ENCODE results near the gene GUCY1B1. TPM values are rescaled to one million over a fixed set of nuclear protein-coding genes. Genes with fewer than 3 reads are reported as not detected.

GUCY1B1 gene
- total RNA-seq, 1 donor: 1.1 TPM

GRCh38 chr4:155765149-155765548 lies 6.3 kb downstream of the GUCY1B1 start:
- H3K27ac ChIP-seq (ENCODE audit: low read depth, low read length): no peak overlapping the region
- DNase-seq (ENCODE audit: insufficient read length, low spot score, missing footprints): no peak
- no peaks in the 10 kb centered on the region for H4K20me1 ChIP-seq (ENCODE audit: insufficient read depth, low read length)
- H3K9me3 ChIP-seq (ENCODE audit: low read depth, low read length): no peaks in the 10 kb centered on the region
- no peak overlapping the region for H2AFZ ChIP-seq (ENCODE audit: low read length)
- TF ChIP-seq CTCF (IDR thresholded peaks at IDR 0.05; ENCODE audit: extremely low read depth, low read depth, low read length): no peak
- H3K4me1 ChIP-seq (ENCODE audit: insufficient read depth, low read length): no peaks in the 10 kb centered on the region
- no peak overlapping the region for H3K4me2 ChIP-seq (ENCODE audit: insufficient read depth, low read length)
- H3K79me2 ChIP-seq (ENCODE audit: insufficient read depth, low read length): no peaks in the 10 kb centered on the region
- H3K4me3 ChIP-seq (ENCODE audit: insufficient read depth, low read length): no peak overlapping the region
- no peaks in the 10 kb centered on the region for H3K36me3 ChIP-seq (ENCODE audit: insufficient read depth, low read length)
- no peaks in the 10 kb centered on the region for H3K27me3 ChIP-seq (ENCODE audit: insufficient read depth, low read length)

- Histone ChIP-seq H2AFZ (ENCODE audit: low read length) (no peak overlapping the region), H3K4me1 (ENCODE audit: insufficient read depth, low read length) (no peaks in the 10 kb centered on the region), H3K4me3 (ENCODE audit: insufficient read depth, low read length) (no peak overlapping the region), H3K36me3 (ENCODE audit: insufficient read depth, low read length) (no peaks in the 10 kb centered on the region), H3K9me3 (ENCODE audit: low read depth, low read length) (no peaks in the 10 kb centered on the region), H3K27ac (ENCODE audit: low read depth, low read length) (no peak overlapping the region), H3K4me2 (ENCODE audit: insufficient read depth, low read length) (no peak overlapping the region), H3K79me2 (ENCODE audit: insufficient read depth, low read length) (no peaks in the 10 kb centered on the region), H3K27me3 (ENCODE audit: insufficient read depth, low read length) (no peaks in the 10 kb centered on the region), H4K20me1 (ENCODE audit: insufficient read depth, low read length) (no peaks in the 10 kb centered on the region)
- no peak for DNase-seq (ENCODE audit: insufficient read length, low spot score, missing footprints)
- TF ChIP-seq CTCF (IDR thresholded peaks at IDR 0.05; ENCODE audit: extremely low read depth, low read depth, low read length): no peak
Observed at GRCh38 chr4:155766622-155767021, 7.8 kb downstream of the GUCY1B1 start.

- Histone ChIP-seq H3K27me3 (ENCODE audit: insufficient read depth, low read length) (no peaks in the 10 kb centered on the region), H3K79me2 (ENCODE audit: insufficient read depth, low read length) (no peaks in the 10 kb centered on the region), H2AFZ (ENCODE audit: low read length) (no peak overlapping the region), H3K36me3 (ENCODE audit: insufficient read depth, low read length) (no peaks in the 10 kb centered on the region), H3K4me3 (ENCODE audit: insufficient read depth, low read length) (no peak overlapping the region), H3K27ac (ENCODE audit: low read depth, low read length) (no peak overlapping the region), H3K9me3 (ENCODE audit: low read depth, low read length) (no peaks in the 10 kb centered on the region), H4K20me1 (ENCODE audit: insufficient read depth, low read length) (no peaks in the 10 kb centered on the region), H3K4me2 (ENCODE audit: insufficient read depth, low read length) (no peak overlapping the region), H3K4me1 (ENCODE audit: insufficient read depth, low read length) (no peaks in the 10 kb centered on the region)
- TF ChIP-seq CTCF (IDR thresholded peaks at IDR 0.05; ENCODE audit: extremely low read depth, low read depth, low read length): no peak
- no peak for DNase-seq (ENCODE audit: insufficient read length, low spot score, missing footprints)
Observed at GRCh38 chr4:155768370-155768769, 9.5 kb downstream of the GUCY1B1 start.

GRCh38 chr4:155769090-155769489 lies 10.3 kb downstream of the GUCY1B1 start:
- no peaks in the 10 kb centered on the region for H3K79me2 ChIP-seq (ENCODE audit: insufficient read depth, low read length)
- H2AFZ ChIP-seq (ENCODE audit: low read length): no peak overlapping the region
- DNase-seq (ENCODE audit: insufficient read length, low spot score, missing footprints): no peak
- no peaks in the 10 kb centered on the region for H4K20me1 ChIP-seq (ENCODE audit: insufficient read depth, low read length)
- no peak overlapping the region for H3K4me2 ChIP-seq (ENCODE audit: insufficient read depth, low read length)
- no peaks in the 10 kb centered on the region for H3K9me3 ChIP-seq (ENCODE audit: low read depth, low read length)
- no peak for TF ChIP-seq CTCF (IDR thresholded peaks at IDR 0.05; ENCODE audit: extremely low read depth, low read depth, low read length)
- H3K4me1 ChIP-seq (ENCODE audit: insufficient read depth, low read length): no peaks in the 10 kb centered on the region
- no peaks in the 10 kb centered on the region for H3K27me3 ChIP-seq (ENCODE audit: insufficient read depth, low read length)
- no peak overlapping the region for H3K27ac ChIP-seq (ENCODE audit: low read depth, low read length)
- H3K4me3 ChIP-seq (ENCODE audit: insufficient read depth, low read length): no peak overlapping the region
- no peaks in the 10 kb centered on the region for H3K36me3 ChIP-seq (ENCODE audit: insufficient read depth, low read length)
